NCI-H1105 treated with DMSO at 0.1 percent for 48 hours (cell line): ENCODE data around the gene FOXF1.

Source experiments
- DNase-seq: peaks from one replicate; lab custom pipeline; 2025; lab: John Stamatoyannopoulos, UW

Gene FOXF1

DNA sequence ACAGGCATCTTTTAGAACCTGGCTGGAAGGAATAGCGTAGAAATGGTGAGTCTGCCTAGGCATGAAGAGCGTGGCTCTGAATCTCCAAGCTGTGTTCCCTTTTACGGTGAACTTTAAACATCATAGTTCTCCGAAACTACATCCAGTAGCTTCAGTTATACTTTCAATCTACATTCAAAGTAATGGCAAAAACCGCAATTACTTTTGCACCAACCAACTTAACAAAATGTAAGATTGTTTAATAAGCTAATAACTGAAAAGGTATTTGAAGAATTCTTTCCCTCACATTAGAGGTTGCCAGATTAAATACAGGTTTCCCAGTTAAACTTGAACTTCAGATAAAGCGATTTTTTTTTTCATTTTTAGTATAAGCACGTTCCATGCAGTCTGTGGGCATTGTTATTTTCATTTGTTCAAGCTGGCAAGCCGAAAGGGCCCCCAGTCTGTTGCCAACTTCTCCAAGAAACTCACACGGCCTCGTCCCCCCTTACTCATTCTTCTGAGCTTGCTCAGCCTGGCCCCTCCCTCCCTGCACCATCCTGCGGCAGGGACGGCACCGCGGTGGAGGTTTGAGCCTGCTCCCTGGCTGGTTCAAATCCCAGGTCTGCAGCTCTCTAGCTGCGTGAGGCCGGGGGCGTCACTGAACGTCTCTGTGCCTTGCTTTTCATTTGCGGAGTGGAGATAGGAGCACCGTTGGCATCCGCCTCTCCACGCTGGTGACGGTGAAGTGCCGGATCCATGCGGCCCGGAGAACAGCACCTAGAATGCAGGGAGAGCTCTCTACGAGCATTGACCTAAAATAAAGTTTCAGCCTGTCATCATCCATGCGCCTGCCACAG lies 48.2 kb downstream of the FOXF1 start:
- no peak for DNase-seq

DNA sequence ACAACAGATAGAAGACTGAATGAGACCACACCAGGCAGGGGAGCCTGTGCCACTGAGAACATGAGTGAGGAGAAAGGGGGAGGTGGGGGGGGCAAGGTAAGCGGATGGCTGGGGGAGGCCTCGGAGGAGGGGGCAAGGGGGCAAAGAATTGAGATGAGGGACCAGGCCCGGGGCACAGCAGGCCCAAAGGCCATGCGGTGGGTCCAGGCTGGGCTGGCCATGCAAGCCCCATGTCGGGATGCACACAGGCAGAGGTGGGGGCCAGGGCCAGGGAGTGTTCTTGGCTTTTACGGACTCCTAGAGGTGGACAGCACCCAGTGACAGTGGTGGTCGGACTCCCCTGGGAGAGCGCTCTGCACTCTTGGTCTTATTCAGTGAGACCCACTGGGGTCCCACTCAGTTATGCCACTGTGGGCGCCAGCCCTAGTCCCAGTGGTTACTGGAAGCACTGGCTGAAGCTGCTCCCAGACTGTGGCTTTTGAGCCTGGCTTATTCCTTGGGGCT lies 49.5 kb downstream of the FOXF1 start:
- DNase-seq, result no peak

DNA sequence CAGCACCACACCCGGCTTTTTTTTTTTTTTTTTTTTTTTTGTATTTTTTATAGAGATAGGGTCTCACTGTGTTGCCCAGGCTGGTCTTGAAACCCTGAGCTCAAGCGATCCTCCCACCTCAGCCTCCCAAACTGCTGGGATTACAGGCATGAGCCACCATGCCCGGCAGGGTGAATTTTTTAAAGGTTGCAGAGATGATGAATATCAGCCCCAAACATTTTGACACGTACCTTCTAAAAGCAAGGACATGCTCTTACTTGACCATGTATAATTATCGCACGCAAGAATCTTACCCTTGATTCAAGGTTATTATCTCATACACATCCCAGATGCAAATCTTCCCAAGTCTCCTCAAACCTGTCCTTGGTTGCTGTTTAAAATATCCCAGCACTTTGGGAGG lies 52.0 kb downstream of the FOXF1 start:
- DNase-seq, result no peak

DNA sequence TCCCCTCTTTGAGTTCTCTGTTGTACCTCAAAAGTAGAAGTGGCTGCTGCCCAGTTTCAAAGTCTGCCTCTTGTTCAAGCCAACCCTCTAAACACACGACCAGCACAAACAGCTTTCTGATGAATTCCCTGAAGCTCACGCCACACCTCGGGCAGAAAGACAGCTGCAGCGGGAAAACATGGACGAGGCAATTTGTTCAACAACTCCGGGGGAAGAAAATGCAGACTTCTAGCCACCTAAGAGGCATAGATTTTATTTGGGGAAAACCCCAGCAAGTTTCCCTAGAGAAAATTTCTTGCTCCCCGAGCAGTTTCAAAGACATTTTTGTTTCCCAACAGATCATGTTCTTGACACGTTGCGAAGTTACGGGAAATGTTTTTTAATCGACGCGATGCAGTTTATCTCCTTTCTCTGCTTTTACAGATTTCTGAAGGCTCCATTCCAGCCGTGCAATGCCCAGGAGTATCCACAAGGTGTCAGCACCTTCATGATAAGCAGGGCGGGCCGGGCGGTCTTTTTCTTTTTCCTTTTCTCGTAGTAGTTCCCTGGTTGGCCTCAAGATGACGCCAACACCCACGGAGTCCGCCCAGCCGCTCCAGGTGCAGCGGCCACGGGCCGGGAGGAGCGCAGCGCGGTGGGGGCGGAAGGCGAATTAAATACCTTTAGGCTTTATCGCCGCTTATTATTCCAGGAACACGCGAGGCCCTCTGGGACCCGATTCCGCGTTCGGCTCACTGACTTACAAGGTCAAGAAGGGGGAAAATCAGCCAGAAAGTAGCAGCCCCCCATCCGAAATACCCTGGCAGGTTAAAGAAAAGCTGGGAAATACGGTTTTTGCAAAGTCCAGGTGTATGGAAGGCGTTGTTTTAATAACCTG lies 53.4 kb downstream of the FOXF1 start:
- DNase-seq, result peak; percentile 61
